ENCODE data around the gene ARHGAP25.
A peak's percentile ranks its signal among the peaks of the same experiment; 100 is the strongest.

Gene ARHGAP25

DNA sequence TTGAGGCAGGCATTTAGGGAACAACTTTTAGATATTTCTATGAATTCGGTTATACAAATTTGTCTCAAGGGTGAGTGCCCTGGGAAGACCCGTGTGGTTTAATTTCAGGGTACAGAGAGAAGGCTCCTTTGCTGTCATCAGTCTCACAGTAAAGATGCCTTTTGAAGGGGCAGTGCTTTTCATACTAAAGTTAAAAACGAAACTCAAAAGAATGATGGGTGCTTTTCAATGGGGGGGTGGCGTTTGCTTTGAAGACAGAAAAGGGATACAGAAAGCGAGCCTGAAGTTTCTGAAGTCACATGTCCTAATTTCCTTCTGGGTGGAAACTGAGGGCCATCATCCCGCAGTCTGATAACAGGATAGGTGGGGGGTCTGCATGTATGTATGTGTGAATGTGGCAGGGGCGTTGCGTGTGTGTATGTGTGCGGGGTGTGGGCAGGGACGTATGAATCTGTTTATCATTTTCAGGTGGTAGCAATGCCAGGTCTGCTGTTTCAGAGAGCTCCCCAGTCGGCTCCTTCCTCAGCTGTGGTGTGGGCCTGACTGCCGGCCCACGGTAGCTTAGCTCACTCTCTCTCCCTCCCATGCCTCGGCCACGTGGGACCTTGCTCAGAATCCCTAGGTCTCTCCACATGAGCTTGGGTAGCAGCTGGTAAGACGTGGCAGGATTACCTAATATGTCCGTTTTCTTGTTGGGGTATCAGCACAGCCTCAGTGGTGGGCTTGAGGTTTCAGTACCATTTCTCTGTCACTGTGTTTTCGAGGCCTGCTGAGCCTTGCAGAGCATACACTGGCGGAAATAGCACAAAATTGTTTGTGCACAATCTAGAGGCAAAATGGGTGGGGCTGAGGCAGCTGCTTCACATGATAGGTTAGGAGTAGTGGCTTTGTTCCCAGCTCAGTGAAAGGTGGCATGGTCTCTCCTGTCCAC is 32.7 kb downstream of the ARHGAP25 start:
- peak overlapping the region; percentile 99 for H3K27ac ChIP-seq (ENCODE audit: low read depth, low read length)
- H4K20me1 ChIP-seq (ENCODE audit: low read depth, low read length): no peaks in the 10 kb centered on the region
- no peaks in the 10 kb centered on the region for H3K9me3 ChIP-seq (ENCODE audit: insufficient read depth, low read length)
- no peaks in the 10 kb centered on the region for H3K36me3 ChIP-seq (ENCODE audit: low read length)
- TF ChIP-seq, protein P1, sequence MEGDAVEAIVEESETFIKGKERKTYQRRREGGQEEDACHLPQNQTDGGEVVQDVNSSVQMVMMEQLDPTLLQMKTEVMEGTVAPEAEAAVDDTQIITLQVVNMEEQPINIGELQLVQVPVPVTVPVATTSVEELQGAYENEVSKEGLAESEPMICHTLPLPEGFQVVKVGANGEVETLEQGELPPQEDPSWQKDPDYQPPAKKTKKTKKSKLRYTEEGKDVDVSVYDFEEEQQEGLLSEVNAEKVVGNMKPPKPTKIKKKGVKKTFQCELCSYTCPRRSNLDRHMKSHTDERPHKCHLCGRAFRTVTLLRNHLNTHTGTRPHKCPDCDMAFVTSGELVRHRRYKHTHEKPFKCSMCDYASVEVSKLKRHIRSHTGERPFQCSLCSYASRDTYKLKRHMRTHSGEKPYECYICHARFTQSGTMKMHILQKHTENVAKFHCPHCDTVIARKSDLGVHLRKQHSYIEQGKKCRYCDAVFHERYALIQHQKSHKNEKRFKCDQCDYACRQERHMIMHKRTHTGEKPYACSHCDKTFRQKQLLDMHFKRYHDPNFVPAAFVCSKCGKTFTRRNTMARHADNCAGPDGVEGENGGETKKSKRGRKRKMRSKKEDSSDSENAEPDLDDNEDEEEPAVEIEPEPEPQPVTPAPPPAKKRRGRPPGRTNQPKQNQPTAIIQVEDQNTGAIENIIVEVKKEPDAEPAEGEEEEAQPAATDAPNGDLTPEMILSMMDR (IDR thresholded peaks at IDR 0.05; ENCODE audit: insufficient read depth, low read length, poor library complexity, severe bottlenecking): no peak
- TF ChIP-seq EZH2phosphoT487 (conservative IDR thresholded peaks at IDR 0.05; ENCODE audit: low read length): no peak
- peak overlapping the region; percentile 17 for H3K4me3 ChIP-seq (ENCODE audit: insufficient read depth, low read length, poor library complexity, severe bottlenecking)
- H3K27me3 ChIP-seq (ENCODE audit: low read length): no peaks in the 10 kb centered on the region
- H3K9ac ChIP-seq (ENCODE audit: low read length): peak overlapping the region; percentile 68
- no peak overlapping the region for H2AFZ ChIP-seq (ENCODE audit: low read depth, low read length, severe bottlenecking)
- peak overlapping the region; percentile 82 for H3K4me2 ChIP-seq (ENCODE audit: low read depth, low read length, poor library complexity, severe bottlenecking)
- no peaks in the 10 kb centered on the region for H3K9me2 ChIP-seq (replicated peaks; ENCODE audit: insufficient read depth, low read length)
- H3K79me2 ChIP-seq (ENCODE audit: insufficient read depth, low read length): peaks cover 50% of the 10 kb centered on the region
- peaks cover 81% of the 10 kb centered on the region for H3F3A ChIP-seq (ENCODE audit: insufficient read depth)

- H3K27ac ChIP-seq (ENCODE audit: low read depth, low read length): peak overlapping the region; percentile 99
- peaks cover 81% of the 10 kb centered on the region for H3F3A ChIP-seq (ENCODE audit: insufficient read depth)
- no peaks in the 10 kb centered on the region for H3K27me3 ChIP-seq (ENCODE audit: low read length)
- no peaks in the 10 kb centered on the region for H3K36me3 ChIP-seq (ENCODE audit: low read length)
- H3K9ac ChIP-seq (ENCODE audit: low read length): peak overlapping the region; percentile 68
- peaks cover 50% of the 10 kb centered on the region for H3K79me2 ChIP-seq (ENCODE audit: insufficient read depth, low read length)
- peak overlapping the region; percentile 17 for H3K4me3 ChIP-seq (ENCODE audit: insufficient read depth, low read length, poor library complexity, severe bottlenecking)
- peak overlapping the region; percentile 82 for H3K4me2 ChIP-seq (ENCODE audit: low read depth, low read length, poor library complexity, severe bottlenecking)
- no peaks in the 10 kb centered on the region for H3K9me2 ChIP-seq (replicated peaks; ENCODE audit: insufficient read depth, low read length)
- no peak overlapping the region for H2AFZ ChIP-seq (ENCODE audit: low read depth, low read length, severe bottlenecking)
- TF ChIP-seq EZH2phosphoT487 (conservative IDR thresholded peaks at IDR 0.05; ENCODE audit: low read length): no peak
- TF ChIP-seq, protein P1 (IDR thresholded peaks at IDR 0.05; ENCODE audit: insufficient read depth, low read length, poor library complexity, severe bottlenecking): no peak
- H3K9me3 ChIP-seq (ENCODE audit: insufficient read depth, low read length): no peaks in the 10 kb centered on the region
- H4K20me1 ChIP-seq (ENCODE audit: low read depth, low read length): no peaks in the 10 kb centered on the region
Measured at GRCh38 chr2:68767996-68768395, 33.4 kb downstream of the ARHGAP25 start.

DNA sequence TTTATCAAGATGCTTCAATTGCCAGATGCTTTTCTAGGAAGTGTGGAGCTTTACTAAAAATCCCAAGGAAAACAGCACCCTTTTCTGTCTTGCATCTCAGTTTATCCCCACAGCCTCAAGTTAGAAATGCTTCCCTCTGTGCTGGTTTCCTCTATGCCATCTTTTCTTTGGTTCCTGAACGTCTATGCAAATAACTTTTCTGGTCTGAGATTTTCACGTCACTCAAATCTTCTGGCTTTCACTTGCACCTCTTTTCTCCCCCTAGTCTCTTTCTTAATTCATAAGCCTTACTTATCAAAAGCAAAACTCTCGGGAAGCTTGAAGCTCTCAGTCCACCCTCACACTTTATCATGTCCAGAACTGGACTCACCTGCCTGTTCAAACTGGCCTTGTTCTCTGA is 33.9 kb downstream of the ARHGAP25 start:
- Histone ChIP-seq H2AFZ (ENCODE audit: low read depth, low read length, severe bottlenecking) (no peak overlapping the region), H3K9me2 (replicated peaks; ENCODE audit: insufficient read depth, low read length) (no peaks in the 10 kb centered on the region), H3K27me3 (ENCODE audit: low read length) (no peaks in the 10 kb centered on the region), H3K36me3 (ENCODE audit: low read length) (no peaks in the 10 kb centered on the region), H3K4me3 (ENCODE audit: insufficient read depth, low read length, poor library complexity, severe bottlenecking) (peak overlapping the region; percentile 17), H3F3A (ENCODE audit: insufficient read depth) (peaks cover 81% of the 10 kb centered on the region), H3K79me2 (ENCODE audit: insufficient read depth, low read length) (peaks cover 49% of the 10 kb centered on the region), H3K9ac (ENCODE audit: low read length) (peak overlapping the region; percentile 68), H3K9me3 (ENCODE audit: insufficient read depth, low read length) (no peaks in the 10 kb centered on the region), H3K4me2 (ENCODE audit: low read depth, low read length, poor library complexity, severe bottlenecking) (peak overlapping the region; percentile 82), H3K27ac (ENCODE audit: low read depth, low read length) (peak overlapping the region; percentile 99), H4K20me1 (ENCODE audit: low read depth, low read length) (no peaks in the 10 kb centered on the region)
- TF ChIP-seq EZH2phosphoT487 (conservative IDR thresholded peaks at IDR 0.05; ENCODE audit: low read length): no peak
- TF ChIP-seq, protein P1 (IDR thresholded peaks at IDR 0.05; ENCODE audit: insufficient read depth, low read length, poor library complexity, severe bottlenecking): no peak

Data from SU-DHL-6 (cell line).